ENCODE data around the gene RBM10. TPM values are rescaled to one million over a fixed set of nuclear protein-coding genes. Genes with fewer than 3 reads are reported as not detected.
"Not testable (repeated sequence)": the region's sequence is repeated elsewhere in the genome, so short reads cannot be mapped to it uniquely, and the experiment has no call there.

The RBM10 gene, protein sequence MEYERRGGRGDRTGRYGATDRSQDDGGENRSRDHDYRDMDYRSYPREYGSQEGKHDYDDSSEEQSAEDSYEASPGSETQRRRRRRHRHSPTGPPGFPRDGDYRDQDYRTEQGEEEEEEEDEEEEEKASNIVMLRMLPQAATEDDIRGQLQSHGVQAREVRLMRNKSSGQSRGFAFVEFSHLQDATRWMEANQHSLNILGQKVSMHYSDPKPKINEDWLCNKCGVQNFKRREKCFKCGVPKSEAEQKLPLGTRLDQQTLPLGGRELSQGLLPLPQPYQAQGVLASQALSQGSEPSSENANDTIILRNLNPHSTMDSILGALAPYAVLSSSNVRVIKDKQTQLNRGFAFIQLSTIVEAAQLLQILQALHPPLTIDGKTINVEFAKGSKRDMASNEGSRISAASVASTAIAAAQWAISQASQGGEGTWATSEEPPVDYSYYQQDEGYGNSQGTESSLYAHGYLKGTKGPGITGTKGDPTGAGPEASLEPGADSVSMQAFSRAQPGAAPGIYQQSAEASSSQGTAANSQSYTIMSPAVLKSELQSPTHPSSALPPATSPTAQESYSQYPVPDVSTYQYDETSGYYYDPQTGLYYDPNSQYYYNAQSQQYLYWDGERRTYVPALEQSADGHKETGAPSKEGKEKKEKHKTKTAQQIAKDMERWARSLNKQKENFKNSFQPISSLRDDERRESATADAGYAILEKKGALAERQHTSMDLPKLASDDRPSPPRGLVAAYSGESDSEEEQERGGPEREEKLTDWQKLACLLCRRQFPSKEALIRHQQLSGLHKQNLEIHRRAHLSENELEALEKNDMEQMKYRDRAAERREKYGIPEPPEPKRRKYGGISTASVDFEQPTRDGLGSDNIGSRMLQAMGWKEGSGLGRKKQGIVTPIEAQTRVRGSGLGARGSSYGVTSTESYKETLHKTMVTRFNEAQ
- polyA plus RNA-seq: 39.5 TPM
- long read RNA-seq, donor 1, partial matches to known transcripts: 0 of 2 reads
- long read RNA-seq, donor 1, other reads (novel, unspliced or antisense): 0 of 2 reads
- long read RNA-seq, donor 2, partial matches to known transcripts: 0 of 2 reads
- long read RNA-seq, donor 2, other reads (novel, unspliced or antisense): 0 of 2 reads
- long read RNA-seq, donor 3, partial matches to known transcripts: 20 of 20 reads
- long read RNA-seq, donor 3, other reads (novel, unspliced or antisense): 0 of 20 reads
- long read RNA-seq, donor 4: 0 reads
- long read RNA-seq, donor 5: 0 reads
- long read RNA-seq, donor 6: 0 reads
- long read RNA-seq, donor 7, partial matches to known transcripts: 0 of 1 reads
- long read RNA-seq, donor 7, other reads (novel, unspliced or antisense): 0 of 1 reads
- long read RNA-seq, donor 8, partial matches to known transcripts: 7 of 9 reads
- long read RNA-seq, donor 8, other reads (novel, unspliced or antisense): 0 of 9 reads
- long read RNA-seq, donor 9, partial matches to known transcripts: 6 of 8 reads
- long read RNA-seq, donor 9, other reads (novel, unspliced or antisense): 0 of 8 reads
- long read RNA-seq, donor 10: 0 reads
- long read RNA-seq, donor 11, partial matches to known transcripts: 0 of 2 reads
- long read RNA-seq, donor 11, other reads (novel, unspliced or antisense): 0 of 2 reads

DNA sequence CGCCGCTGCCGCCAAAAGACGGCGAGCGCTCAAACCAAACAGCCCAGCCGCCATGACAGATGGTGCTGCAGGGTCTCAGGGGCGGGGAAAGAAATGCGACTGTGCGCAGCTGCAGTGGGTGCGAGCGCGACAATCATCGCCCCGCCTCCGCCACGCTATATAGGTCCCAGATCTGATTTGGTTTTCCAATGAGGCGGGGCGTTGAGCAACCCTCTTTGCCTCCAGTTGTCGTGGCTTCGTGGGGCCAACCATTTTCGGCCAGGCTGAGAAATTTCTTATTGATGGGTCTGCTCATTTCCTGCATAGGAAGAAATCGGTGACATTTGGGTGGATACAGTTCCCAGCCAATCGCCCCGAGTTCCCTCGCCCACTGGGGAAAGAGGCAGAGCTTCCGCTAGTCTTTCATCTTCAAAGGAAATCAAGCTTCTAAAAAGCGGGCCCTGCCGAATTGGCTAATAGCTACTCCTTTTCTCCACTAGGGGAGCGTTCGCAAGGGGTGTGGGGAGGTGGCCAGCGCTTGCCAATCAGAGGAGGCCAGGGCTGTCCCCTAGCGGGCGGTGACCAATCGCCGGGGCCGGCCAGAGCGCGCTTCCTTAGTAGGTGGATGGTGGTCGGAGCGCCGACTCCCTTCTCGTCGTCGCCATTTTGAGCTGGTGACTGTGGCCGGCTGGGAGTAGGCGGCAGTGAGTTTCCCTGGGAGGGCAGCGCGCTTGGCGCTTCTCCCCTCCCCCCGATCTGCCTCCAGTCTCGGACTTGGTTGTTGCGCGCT lies at the start of gene RBM10, which contains the start of gene NDUFB11:
Gene RBM10 (plus strand): TSS at position 596 of the 769 bp plus-strand sequence. CDS start 2,261 bp downstream, outside the sequence.
Gene NDUFB11 (minus strand): TSS at position 77 of the 769 bp plus-strand sequence. CDS start 23 bp downstream, at position 54.
- H3K4me1 ChIP-seq (ENCODE audit: control insufficient read depth, insufficient read depth, low read length): peaks cover 9% of the 10 kb centered on the region
- no peaks in the 10 kb centered on the region for H3K27me3 ChIP-seq (ENCODE audit: control insufficient read depth, insufficient read depth, low read length)
- no peaks in the 10 kb centered on the region for H3K9me3 ChIP-seq (ENCODE audit: control insufficient read depth, low read depth, low read length)
- peak within 1 kb of the TSS; percentile 88 for H3K4me3 ChIP-seq (ENCODE audit: low read length)
- peak within 1 kb of the TSS; percentile 98 for H3K27ac ChIP-seq (ENCODE audit: low read length)
- DNase-seq: peak; percentile 90 to 92
- peaks cover 15% of the 10 kb centered on the region for H3K36me3 ChIP-seq (ENCODE audit: control insufficient read depth, insufficient read depth, low read length)
- WGBS (ENCODE audit: insufficient coverage, low lambda C conversion rate): no CpG with 5 or more reads among the region's 54 CpGs

DNA sequence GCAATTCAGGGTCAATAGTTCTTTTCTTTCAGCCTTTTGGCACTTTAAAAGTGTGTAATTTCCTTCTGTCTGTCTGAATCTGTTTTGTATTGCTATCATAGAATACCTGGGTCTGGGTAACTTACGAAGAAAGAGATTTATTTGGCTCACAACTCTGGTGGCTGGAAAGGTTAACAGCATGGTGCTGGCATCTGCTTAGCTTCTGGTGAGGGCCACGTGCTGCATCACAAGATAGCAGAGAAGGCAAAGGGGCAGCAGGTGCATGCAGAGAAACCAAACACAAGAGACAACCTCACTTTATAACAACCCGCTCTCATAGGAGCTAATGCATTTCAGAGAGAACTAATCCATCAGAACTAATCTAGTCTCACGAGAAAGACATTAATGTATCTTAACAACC lies 48.0 kb upstream of the RBM10 start:
- WGBS (ENCODE audit: insufficient coverage, low lambda C conversion rate): no CpG with 5 or more reads among the region's 4 CpGs
- no peaks in the 10 kb centered on the region for H3K9me3 ChIP-seq (ENCODE audit: control insufficient read depth, low read depth, low read length)

DNA sequence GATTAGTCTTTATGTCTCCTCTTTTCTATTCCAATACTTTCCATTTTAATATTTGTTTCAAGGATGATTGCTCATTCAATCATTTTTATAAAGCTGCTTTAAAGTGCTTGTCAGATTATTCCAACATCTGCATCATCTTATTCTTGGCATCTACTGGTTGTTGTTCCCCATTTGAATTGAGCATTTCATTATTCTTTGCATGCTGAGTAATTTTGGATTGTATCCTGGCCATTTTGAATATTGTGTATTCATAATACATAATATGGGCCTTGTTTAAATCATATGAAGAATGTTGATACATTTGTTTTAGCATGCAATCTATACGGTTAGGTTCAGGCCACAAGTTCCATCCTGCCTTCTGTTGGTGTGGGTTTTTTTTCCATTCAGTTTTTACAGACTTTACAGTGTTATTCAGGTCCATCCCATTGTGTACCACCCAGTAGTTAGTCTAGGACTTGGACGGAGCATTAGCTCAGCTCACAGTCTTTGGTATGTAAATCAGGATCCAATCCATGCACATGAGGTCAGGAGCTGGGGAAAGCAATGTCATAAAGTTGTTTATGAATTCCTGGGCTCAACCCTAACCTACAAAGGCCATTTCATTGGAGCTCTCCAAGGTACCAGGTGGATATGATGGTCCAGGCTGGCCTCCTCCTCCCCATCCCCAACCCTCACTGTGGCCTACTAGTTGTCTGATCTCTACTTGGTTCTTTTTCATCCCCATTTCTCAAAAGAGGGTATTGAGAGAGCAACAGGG lies 46.5 kb upstream of the RBM10 start:
- no peak for DNase-seq
- WGBS (ENCODE audit: insufficient coverage, low lambda C conversion rate): no CpG with 5 or more reads among the region's 2 CpGs
- H3K27me3 ChIP-seq (ENCODE audit: control insufficient read depth, insufficient read depth, low read length): no peaks in the 10 kb centered on the region

More for the DNA sequence above, 48.0 kb upstream of the RBM10 start:
- no peak overlapping the region for H3K27ac ChIP-seq (ENCODE audit: low read length)
- no peak overlapping the region for H3K4me3 ChIP-seq (ENCODE audit: low read length)
- DNase-seq: no peak
- H3K27me3 ChIP-seq (ENCODE audit: control insufficient read depth, insufficient read depth, low read length): no peaks in the 10 kb centered on the region
- H3K36me3 ChIP-seq (ENCODE audit: control insufficient read depth, insufficient read depth, low read length): peaks cover 27% of the 10 kb centered on the region
- H3K4me1 ChIP-seq (ENCODE audit: control insufficient read depth, insufficient read depth, low read length): peaks cover 1% of the 10 kb centered on the region

DNA sequence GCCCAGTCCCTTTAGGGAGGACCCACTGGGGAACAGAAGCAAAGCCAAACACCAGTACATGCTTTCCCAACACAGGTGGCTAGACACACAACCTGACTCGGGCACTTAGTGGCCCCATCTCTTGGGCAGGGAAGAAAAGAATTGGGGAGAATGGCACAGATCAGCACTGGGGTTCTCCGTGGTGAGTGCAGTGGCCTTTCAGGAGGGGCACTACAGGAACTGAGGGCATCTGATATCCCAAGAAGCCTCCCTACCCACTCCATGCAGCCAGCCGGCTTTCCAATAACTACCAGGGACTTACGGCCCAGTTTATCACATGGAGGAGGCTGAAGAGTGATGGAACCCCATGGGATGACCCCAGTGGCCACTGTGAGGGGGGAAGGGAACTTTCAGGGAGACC lies 43.8 kb upstream of the RBM10 start:
- no peak for DNase-seq
- no peaks in the 10 kb centered on the region for H3K4me1 ChIP-seq (ENCODE audit: control insufficient read depth, insufficient read depth, low read length)
- no CpG with 5 or more reads among the region's 4 CpGs for WGBS (ENCODE audit: insufficient coverage, low lambda C conversion rate)
- H3K27ac ChIP-seq (ENCODE audit: low read length): no peak overlapping the region
- no peak overlapping the region for H3K4me3 ChIP-seq (ENCODE audit: low read length)
- no peaks in the 10 kb centered on the region for H3K27me3 ChIP-seq (ENCODE audit: control insufficient read depth, insufficient read depth, low read length)
- H3K36me3 ChIP-seq (ENCODE audit: control insufficient read depth, insufficient read depth, low read length): peaks cover 27% of the 10 kb centered on the region
- H3K9me3 ChIP-seq (ENCODE audit: control insufficient read depth, low read depth, low read length): no peaks in the 10 kb centered on the region

More for the DNA sequence above, 46.5 kb upstream of the RBM10 start:
- H3K36me3 ChIP-seq (ENCODE audit: control insufficient read depth, insufficient read depth, low read length): peaks cover 27% of the 10 kb centered on the region
- no peak overlapping the region for H3K4me3 ChIP-seq (ENCODE audit: low read length)
- no peaks in the 10 kb centered on the region for H3K4me1 ChIP-seq (ENCODE audit: control insufficient read depth, insufficient read depth, low read length)
- H3K9me3 ChIP-seq (ENCODE audit: control insufficient read depth, low read depth, low read length): no peaks in the 10 kb centered on the region
- H3K27ac ChIP-seq (ENCODE audit: low read length): no peak overlapping the region

DNA sequence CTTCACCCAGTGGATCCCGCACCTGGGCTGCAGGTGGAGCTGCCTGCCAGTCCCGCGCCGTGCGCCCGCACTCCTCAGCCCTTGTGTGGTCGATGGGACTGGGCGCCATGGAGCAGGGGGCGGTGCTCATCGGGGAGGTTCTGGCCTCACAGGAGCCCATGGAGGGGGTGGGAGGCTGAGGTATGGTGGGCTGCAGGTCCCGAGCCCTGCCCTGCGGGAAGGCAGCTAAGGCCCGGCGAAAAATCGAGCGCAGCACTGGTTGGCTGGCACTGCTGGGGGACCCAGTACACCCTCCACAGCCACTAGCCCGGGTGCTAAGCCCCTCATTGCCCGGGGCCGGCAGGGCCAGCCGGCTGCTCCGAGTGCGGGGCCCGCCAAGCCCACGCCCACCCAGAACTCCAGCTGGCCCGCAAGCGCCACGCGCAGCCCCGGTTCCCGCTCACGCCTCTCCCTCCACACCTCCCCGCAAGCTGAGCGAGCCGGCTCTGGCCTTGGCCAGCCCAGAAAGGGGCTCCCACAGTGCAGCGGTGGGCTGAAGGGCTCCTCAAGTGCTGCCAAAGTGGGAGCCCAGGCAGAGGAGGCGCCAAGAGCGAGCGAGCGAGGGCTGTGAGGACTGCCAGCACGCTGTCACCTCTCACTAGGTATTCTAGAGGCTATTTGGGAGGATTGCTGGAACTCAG lies 33.9 kb upstream of the RBM10 start:
- H3K4me3 ChIP-seq (ENCODE audit: low read length); H3K27ac ChIP-seq (ENCODE audit: low read length); H3K36me3 ChIP-seq (ENCODE audit: control insufficient read depth, insufficient read depth, low read length); H3K27me3 ChIP-seq (ENCODE audit: control insufficient read depth, insufficient read depth, low read length); H3K9me3 ChIP-seq (ENCODE audit: control insufficient read depth, low read depth, low read length); H3K4me1 ChIP-seq (ENCODE audit: control insufficient read depth, insufficient read depth, low read length); DNase-seq: not testable (repeated sequence)
- no CpG with 5 or more reads among the region's 40 CpGs for whole genome bisulfite sequencing (ENCODE audit: insufficient coverage, low lambda C conversion rate)

DNA sequence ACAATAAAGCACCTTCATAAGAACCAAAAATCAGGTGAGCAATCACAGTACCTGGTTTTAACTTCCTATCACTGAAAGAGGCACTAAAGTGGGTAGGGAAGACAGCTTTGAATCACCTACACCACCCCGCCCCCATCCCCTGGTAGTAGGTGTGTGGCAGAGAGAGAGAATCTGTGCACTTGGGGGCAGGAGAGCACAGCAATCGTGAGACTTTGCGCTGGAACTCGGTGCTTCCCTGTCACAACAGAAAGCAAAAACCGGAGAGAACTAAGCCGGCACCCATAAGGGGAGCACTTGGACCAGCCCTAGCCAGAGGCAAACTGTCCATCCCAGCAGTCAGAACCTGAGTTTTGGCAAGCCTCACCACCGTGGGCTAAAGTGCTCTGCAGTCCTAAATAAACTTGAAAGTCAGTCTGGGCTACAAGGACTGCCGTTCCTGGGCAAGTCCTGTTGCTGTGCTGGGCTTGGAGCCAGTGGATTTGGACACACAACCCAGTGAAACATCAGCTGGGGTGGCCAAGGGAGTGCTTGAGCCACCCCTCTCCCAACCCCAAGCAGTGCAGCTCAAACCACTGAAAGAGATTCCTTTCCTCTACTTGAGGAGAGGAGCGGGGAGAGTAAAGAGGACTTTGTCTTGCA lies 32.6 kb upstream of the RBM10 start:
- DNase-seq: no peak

DNA sequence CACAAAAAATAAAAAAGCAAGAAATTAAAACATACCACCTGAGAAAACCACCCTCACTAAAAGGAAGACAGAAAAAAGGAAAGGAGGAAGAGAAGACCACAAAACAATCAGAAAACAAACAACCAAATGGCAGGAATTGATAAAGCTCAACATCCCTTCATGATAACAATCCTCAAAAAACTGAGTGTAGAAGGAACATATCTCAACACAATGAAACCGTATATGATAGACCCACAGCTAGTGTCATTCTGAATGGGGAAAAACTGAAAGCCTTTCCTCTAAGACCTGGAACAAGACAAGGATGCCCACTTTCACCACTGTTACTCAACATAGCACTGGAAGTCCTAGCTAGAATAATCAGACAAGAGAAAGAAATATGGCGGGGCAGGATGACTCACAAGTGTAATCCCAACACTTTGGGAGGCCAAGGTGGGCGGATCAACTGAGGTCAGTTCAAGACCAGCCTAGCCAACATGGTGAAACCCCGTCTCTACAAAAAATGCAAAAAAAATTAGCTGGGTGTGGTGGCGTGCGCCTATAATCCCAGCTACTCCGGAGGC lies 28.4 kb upstream of the RBM10 start:
- H3K4me1 ChIP-seq (ENCODE audit: control insufficient read depth, insufficient read depth, low read length); H3K9me3 ChIP-seq (ENCODE audit: control insufficient read depth, low read depth, low read length); DNase-seq; H3K36me3 ChIP-seq (ENCODE audit: control insufficient read depth, insufficient read depth, low read length); H3K4me3 ChIP-seq (ENCODE audit: low read length); H3K27ac ChIP-seq (ENCODE audit: low read length); H3K27me3 ChIP-seq (ENCODE audit: control insufficient read depth, insufficient read depth, low read length): not testable (repeated sequence)
- no CpG with 5 or more reads among the region's 7 CpGs for WGBS (ENCODE audit: insufficient coverage, low lambda C conversion rate)

More for the DNA sequence above, 32.6 kb upstream of the RBM10 start:
- Histone ChIP-seq H3K27ac (ENCODE audit: low read length) (no peak overlapping the region), H3K9me3 (ENCODE audit: control insufficient read depth, low read depth, low read length) (no peaks in the 10 kb centered on the region), H3K27me3 (ENCODE audit: control insufficient read depth, insufficient read depth, low read length) (no peaks in the 10 kb centered on the region), H3K36me3 (ENCODE audit: control insufficient read depth, insufficient read depth, low read length) (no peaks in the 10 kb centered on the region), H3K4me3 (ENCODE audit: low read length) (no peak overlapping the region), H3K4me1 (ENCODE audit: control insufficient read depth, insufficient read depth, low read length) (no peaks in the 10 kb centered on the region)
- no CpG with 5 or more reads among the region's 9 CpGs for WGBS (ENCODE audit: insufficient coverage, low lambda C conversion rate)

DNA sequence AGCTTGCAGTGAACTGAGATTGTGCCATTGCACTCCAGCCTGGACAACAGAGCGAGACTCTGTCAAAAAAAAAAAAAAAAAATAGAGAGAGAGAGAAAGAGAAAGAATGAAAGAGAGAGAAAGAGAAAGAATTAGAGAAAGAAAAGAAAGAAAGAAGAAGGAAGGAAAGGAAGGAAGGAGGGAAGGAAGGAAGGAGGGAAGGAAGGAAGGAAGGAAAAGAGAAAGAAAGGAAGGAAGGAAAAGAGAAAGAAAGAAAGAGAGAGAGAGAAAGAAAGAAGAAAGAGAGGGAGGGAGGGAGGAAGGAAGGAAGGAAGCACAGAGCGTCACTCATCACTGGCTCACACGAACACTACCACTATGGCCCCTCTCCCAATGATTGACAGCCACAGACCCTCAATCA lies 20.6 kb upstream of the RBM10 start:
- not testable (repeated sequence) for H3K27me3 ChIP-seq (ENCODE audit: control insufficient read depth, insufficient read depth, low read length); H3K9me3 ChIP-seq (ENCODE audit: control insufficient read depth, low read depth, low read length); H3K36me3 ChIP-seq (ENCODE audit: control insufficient read depth, insufficient read depth, low read length); DNase-seq; H3K4me1 ChIP-seq (ENCODE audit: control insufficient read depth, insufficient read depth, low read length); H3K27ac ChIP-seq (ENCODE audit: low read length); H3K4me3 ChIP-seq (ENCODE audit: low read length)
- 100% methylated on average over 1 of the region's 3 CpGs for WGBS (ENCODE audit: insufficient coverage, low lambda C conversion rate)
